Hepatocyte (in vitro differentiated cells): ENCODE data around the gene TMEM164.

Experiments
- EZH2 ChIP-seq: fragments of 200-600 bp; sonication (generic); IDR thresholded peaks from 2 replicates; pipeline ENCODE4 v1.6.1; 2016; ENCODE audit warnings: antibody characterized with exemption, mild to moderate bottlenecking, borderline replicate concordance
- EZH2phosphoT487 ChIP-seq: fragments of 200-600 bp; sonication (generic); IDR thresholded peaks from one replicate; pipeline ENCODE4 v1.6.1; 2018; ENCODE audit warnings: antibody characterized with exemption, mild to moderate bottlenecking, low read depth, moderate library complexity; ENCODE audit not compliant: unreplicated experiment, severe bottlenecking
- TF ChIP-seq, protein P1 (sequence below): fragments of 200-600 bp; sonication (generic); IDR thresholded peaks from 2 replicates; pipeline ENCODE4 v1.5.1; 2016; ENCODE audit warnings: antibody characterized with exemption, mild to moderate bottlenecking; ENCODE audit not compliant: poor library complexity

DNA sequence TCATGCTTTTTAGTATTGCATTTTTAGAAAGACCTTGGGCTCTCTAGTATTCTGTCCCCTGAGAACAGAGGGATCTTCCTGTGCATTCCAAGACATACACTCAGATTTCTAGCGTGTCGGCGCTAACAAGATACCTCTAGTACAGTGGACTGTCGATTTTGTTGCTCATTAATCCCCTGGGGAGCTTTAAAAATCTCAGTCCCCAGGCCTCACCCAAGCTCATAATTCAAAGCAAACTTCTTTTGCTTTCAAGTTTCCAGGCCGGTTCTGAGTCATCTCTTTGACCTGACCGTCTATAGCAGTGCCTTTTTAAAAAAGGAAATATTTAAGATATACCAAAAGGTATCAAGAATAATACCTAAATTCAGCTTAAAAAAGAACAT, 178.0 kb downstream of the TMEM164 start:
- no peak for TF ChIP-seq EZH2
- TF ChIP-seq, protein P1, sequence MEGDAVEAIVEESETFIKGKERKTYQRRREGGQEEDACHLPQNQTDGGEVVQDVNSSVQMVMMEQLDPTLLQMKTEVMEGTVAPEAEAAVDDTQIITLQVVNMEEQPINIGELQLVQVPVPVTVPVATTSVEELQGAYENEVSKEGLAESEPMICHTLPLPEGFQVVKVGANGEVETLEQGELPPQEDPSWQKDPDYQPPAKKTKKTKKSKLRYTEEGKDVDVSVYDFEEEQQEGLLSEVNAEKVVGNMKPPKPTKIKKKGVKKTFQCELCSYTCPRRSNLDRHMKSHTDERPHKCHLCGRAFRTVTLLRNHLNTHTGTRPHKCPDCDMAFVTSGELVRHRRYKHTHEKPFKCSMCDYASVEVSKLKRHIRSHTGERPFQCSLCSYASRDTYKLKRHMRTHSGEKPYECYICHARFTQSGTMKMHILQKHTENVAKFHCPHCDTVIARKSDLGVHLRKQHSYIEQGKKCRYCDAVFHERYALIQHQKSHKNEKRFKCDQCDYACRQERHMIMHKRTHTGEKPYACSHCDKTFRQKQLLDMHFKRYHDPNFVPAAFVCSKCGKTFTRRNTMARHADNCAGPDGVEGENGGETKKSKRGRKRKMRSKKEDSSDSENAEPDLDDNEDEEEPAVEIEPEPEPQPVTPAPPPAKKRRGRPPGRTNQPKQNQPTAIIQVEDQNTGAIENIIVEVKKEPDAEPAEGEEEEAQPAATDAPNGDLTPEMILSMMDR, result no peak
- TF ChIP-seq EZH2phosphoT487, result no peak
